ENCODE results near the gene CMIP.

GRCh38 chr16:81539759-81540472 lies 95.3 kb downstream of the CMIP start:
- TF ChIP-seq PML (IDR thresholded peaks at IDR 0.05; ENCODE audit: low read length), result no peak
- TF ChIP-seq TBL1XR1 (IDR thresholded peaks at IDR 0.05; ENCODE audit: low read depth, low read length), result no peak
- TF ChIP-seq NRF1 (conservative IDR thresholded peaks at IDR 0.05; ENCODE audit: low read depth, low read length), result no peak
- no peak for TF ChIP-seq EP300 (IDR thresholded peaks at IDR 0.05; ENCODE audit: borderline replicate concordance in 1 of 2, control insufficient read depth in 1 of 2, low read depth in 2 of 2, low read length in 2 of 2)
- no peak for TF ChIP-seq NR2C2 (IDR thresholded peaks at IDR 0.05; ENCODE audit: borderline replicate concordance, control insufficient read depth, insufficient read length, low read depth)
- no peak for TF ChIP-seq CBFB (IDR thresholded peaks at IDR 0.05; ENCODE audit: low read depth)
- TF ChIP-seq POLR2AphosphoS5 (IDR thresholded peaks at IDR 0.05; ENCODE audit: low read length), result no peak
- no peak for TF ChIP-seq CTCF (IDR thresholded peaks at IDR 0.05 in 2 of 3, conservative IDR thresholded peaks at IDR 0.05 in 1 of 3; ENCODE audit: control insufficient read depth in 2 of 3, extremely low read depth in 1 of 3, insufficient read depth in 1 of 3, low read depth in 3 of 3, low read length in 3 of 3)
- no peak for TF ChIP-seq MAX (IDR thresholded peaks at IDR 0.05; ENCODE audit: low read depth, low read length)
- no peak for TF ChIP-seq CHD2 (IDR thresholded peaks at IDR 0.05; ENCODE audit: borderline replicate concordance, low read depth, low read length)
- no peak for TF ChIP-seq TCF3 (IDR thresholded peaks at IDR 0.05; ENCODE audit: borderline replicate concordance, insufficient read depth, low read depth, low read length)
- no peak for TF ChIP-seq KDM1A (IDR thresholded peaks at IDR 0.05; ENCODE audit: borderline replicate concordance)
- TF ChIP-seq JUND (IDR thresholded peaks at IDR 0.05; ENCODE audit: low read depth, low read length), result no peak
- TF ChIP-seq RELB (IDR thresholded peaks at IDR 0.05; ENCODE audit: low read depth), result no peak

Data from GM12878 (cell line).